Measurements from ENCODE around the gene PPP1R3E.
"Not testable (repeated sequence)": the region's sequence is repeated elsewhere in the genome, so short reads cannot be mapped to it uniquely, and the experiment has no call there.

- TF ChIP-seq CTCF, POLR2A (IDR thresholded peaks at IDR 0.05): not testable (repeated sequence)
Observed at GRCh38 chr14:23325746-23326145, 23.1 kb upstream of the PPP1R3E start.

Measured in heart left ventricle (tissue), 13 donors.